Subcutaneous abdominal adipose tissue (tissue), 5 donors: ENCODE results near the gene ZG16.
"Not testable (repeated sequence)": the region's sequence is repeated elsewhere in the genome, so short reads cannot be mapped to it uniquely, and the experiment has no call there.

Source experiments
- H3K27ac ChIP-seq: one replicate; pipeline ENCODE4 v1.7.0; 2013; ENCODE audit warnings: low read depth, mild to moderate bottlenecking, inconsistent platforms, low read length, moderate library complexity
- H3K27me3 ChIP-seq, 5 donors: one replicate each; pipeline ENCODE4 v1.7.0; 2013; ENCODE audit warnings: low read length in 5 of 5, inconsistent platforms in 1 of 5; ENCODE audit not compliant: control insufficient read depth in 5 of 5, insufficient read depth in 4 of 5
- H3K36me3 ChIP-seq, 5 donors: one replicate each; pipeline ENCODE4 v1.7.0; 2013; ENCODE audit warnings: low read length in 5 of 5; ENCODE audit not compliant: control insufficient read depth in 5 of 5, insufficient read depth in 5 of 5
- H3K4me1 ChIP-seq, 5 donors: one replicate each; pipeline ENCODE4 v1.7.0; 2013; ENCODE audit warnings: low read length in 5 of 5, mild to moderate bottlenecking in 3 of 5, moderate library complexity in 1 of 5; ENCODE audit not compliant: control insufficient read depth in 5 of 5, insufficient read depth in 5 of 5
- H3K4me3 ChIP-seq, 5 donors: one replicate each; pipeline ENCODE4 v1.7.0; 2013; ENCODE audit warnings: low read length in 5 of 5, low read depth in 1 of 5
- H3K9ac ChIP-seq, 5 donors: one replicate each; pipeline ENCODE4 v1.7.0; 2013; ENCODE audit warnings: low read length in 5 of 5, mild to moderate bottlenecking in 4 of 5, moderate library complexity in 3 of 5
- H3K9me3 ChIP-seq, 5 donors: one replicate each; pipeline ENCODE4 v1.7.0; 2013; ENCODE audit warnings: low read length in 5 of 5; ENCODE audit not compliant: control insufficient read depth in 5 of 5
- donor health status: healthy.
- donor health status: healthy.
- donor health status: healthy.
- donor health status: healthy.
- donor health status: healthy.

The ZG16 gene

GRCh38 chr16:29777576-29778350, at the start of gene ZG16:
Gene ZG16 (plus strand): TSS chr16:29778256. CDS start chr16:29779267, 1,011 bp downstream.
- H3K9me3 ChIP-seq: no peaks in the 10 kb centered on the region
- H3K9ac ChIP-seq: no peak within 1 kb of the TSS
- H3K4me3 ChIP-seq: no peak within 1 kb of the TSS
- peaks cover 0 to 4% (median 0%) of the 10 kb centered on the region in 5 donors for H3K27me3 ChIP-seq
- H3K27ac ChIP-seq: no peak within 1 kb of the TSS
- H3K36me3 ChIP-seq: no peaks in the 10 kb centered on the region
- no peaks in the 10 kb centered on the region for H3K4me1 ChIP-seq

- H3K9ac ChIP-seq: no peak overlapping the region
Measured at GRCh38 chr16:29729116-29729521, 48.9 kb upstream of the ZG16 start.

GRCh38 chr16:29730649-29731048, 47.4 kb upstream of the ZG16 start:
- no peaks in the 10 kb centered on the region for H3K36me3 ChIP-seq
- no peak overlapping the region for H3K9ac ChIP-seq
- H3K4me1 ChIP-seq: peaks cover 0 to 6% (median 3%) of the 10 kb centered on the region in 5 donors
- H3K9me3 ChIP-seq: no peaks in the 10 kb centered on the region
- H3K27me3 ChIP-seq: peaks cover 0 to 4% (median 0%) of the 10 kb centered on the region in 5 donors
- H3K4me3 ChIP-seq: no peak overlapping the region
- no peak overlapping the region for H3K27ac ChIP-seq

More at GRCh38 chr16:29729116-29729521, 48.9 kb upstream of the ZG16 start:
- H3K4me3 ChIP-seq: peak overlapping the region in 2 of 5 donors; percentile 44 to 50
- H3K27ac ChIP-seq: no peak overlapping the region
- peaks cover 0 to 3% (median 0%) of the 10 kb centered on the region in 5 donors for H3K27me3 ChIP-seq
- no peaks in the 10 kb centered on the region for H3K9me3 ChIP-seq
- no peaks in the 10 kb centered on the region for H3K36me3 ChIP-seq
- H3K4me1 ChIP-seq: peaks cover 0 to 6% (median 3%) of the 10 kb centered on the region in 5 donors

- not testable (repeated sequence) for H3K9ac ChIP-seq, H3K9me3 ChIP-seq, H3K27me3 ChIP-seq, H3K27ac ChIP-seq, H3K36me3 ChIP-seq, H3K4me1 ChIP-seq, H3K4me3 ChIP-seq
Measured at GRCh38 chr16:29731768-29732601, 46.1 kb upstream of the ZG16 start.

- Histone ChIP-seq H3K9ac (no peak overlapping the region), H3K4me3 (no peak overlapping the region), H3K4me1 (no peaks in the 10 kb centered on the region), H3K9me3 (peaks cover 0 to 2% (median 0%) of the 10 kb centered on the region in 5 donors), H3K27me3 (peaks cover 0 to 7% (median 4%) of the 10 kb centered on the region in 5 donors), H3K27ac (no peak overlapping the region), H3K36me3 (no peaks in the 10 kb centered on the region)
Measured at GRCh38 chr16:29734786-29735185, 43.3 kb upstream of the ZG16 start.

- H3K9me3 ChIP-seq: peaks cover 0 to 2% (median 0%) of the 10 kb centered on the region in 5 donors
- H3K27me3 ChIP-seq: peaks cover 0 to 7% (median 4%) of the 10 kb centered on the region in 5 donors
- H3K36me3 ChIP-seq: no peaks in the 10 kb centered on the region
- no peak overlapping the region for H3K27ac ChIP-seq
- no peak overlapping the region for H3K4me3 ChIP-seq
- no peaks in the 10 kb centered on the region for H3K4me1 ChIP-seq
- H3K9ac ChIP-seq: no peak overlapping the region
Measured at GRCh38 chr16:29736112-29736511, 41.9 kb upstream of the ZG16 start.

GRCh38 chr16:29736764-29737163, 41.3 kb upstream of the ZG16 start:
- peaks cover 0 to 2% (median 0%) of the 10 kb centered on the region in 5 donors for H3K9me3 ChIP-seq
- H3K27me3 ChIP-seq: peaks cover 0 to 7% (median 4%) of the 10 kb centered on the region in 5 donors
- H3K27ac ChIP-seq: no peak overlapping the region
- no peaks in the 10 kb centered on the region for H3K4me1 ChIP-seq
- no peak overlapping the region for H3K4me3 ChIP-seq
- no peaks in the 10 kb centered on the region for H3K36me3 ChIP-seq
- no peak overlapping the region for H3K9ac ChIP-seq

GRCh38 chr16:29737713-29738112, 40.3 kb upstream of the ZG16 start:
- H3K27ac ChIP-seq: no peak overlapping the region
- H3K9ac ChIP-seq: no peak overlapping the region
- no peak overlapping the region for H3K4me3 ChIP-seq
- H3K36me3 ChIP-seq: no peaks in the 10 kb centered on the region
- peaks cover 0 to 2% (median 0%) of the 10 kb centered on the region in 5 donors for H3K9me3 ChIP-seq
- no peaks in the 10 kb centered on the region for H3K4me1 ChIP-seq
- H3K27me3 ChIP-seq: peaks cover 0 to 7% (median 4%) of the 10 kb centered on the region in 5 donors

- Histone ChIP-seq H3K9ac (no peak overlapping the region), H3K4me3 (no peak overlapping the region), H3K4me1 (no peaks in the 10 kb centered on the region), H3K27me3 (peaks cover 0 to 6% (median 4%) of the 10 kb centered on the region in 5 donors), H3K9me3 (peaks cover 0 to 2% (median 0%) of the 10 kb centered on the region in 5 donors), H3K27ac (no peak overlapping the region), H3K36me3 (no peaks in the 10 kb centered on the region)
Measured at GRCh38 chr16:29738514-29738913, 39.5 kb upstream of the ZG16 start.
